RPMI8226 (cell line): Measurements from ENCODE around the gene ICAM3.
A peak's percentile ranks its signal among the peaks of the same experiment; 100 is the strongest.
"Not testable (repeated sequence)": the region's sequence is repeated elsewhere in the genome, so short reads cannot be mapped to it uniquely, and the experiment has no call there.

Experiments
- DNase-seq: peaks from one replicate; pipeline ENCODE4 v3.0.0-alpha.2; 2015

The ICAM3 gene

GRCh38 chr19:10343495-10343894 lies 4.1 kb upstream of the ICAM3 start:
- no peak for DNase-seq

GRCh38 chr19:10339977-10340376 lies 553 bp upstream of the ICAM3 start:
- DNase-seq: no peak

- DNase-seq: no peak
Measured at GRCh38 chr19:10338940-10339339, 484 bp downstream of the ICAM3 start.

GRCh38 chr19:10336725-10337124 lies 2.7 kb downstream of the ICAM3 start:
- DNase-seq: not testable (repeated sequence)

- no peak for DNase-seq
Measured at GRCh38 chr19:10335352-10335985, 4.0 kb downstream of the ICAM3 start.

GRCh38 chr19:10334588-10335351 lies 4.7 kb downstream of the ICAM3 start:
- no peak for DNase-seq

GRCh38 chr19:10333758-10334587 lies 5.5 kb downstream of the ICAM3 start:
- no peak for DNase-seq

- DNase-seq: peak; percentile 98
Measured at GRCh38 chr19:10332965-10333757, 6.3 kb downstream of the ICAM3 start, which contains the start of gene RAVER1. Gene RAVER1, minus strand, starts transcription at chr19:10333529. Its CDS starts 22 bp downstream, at chr19:10333507.

GRCh38 chr19:10332158-10332964 lies 7.1 kb downstream of the ICAM3 start:
- no peak for DNase-seq

GRCh38 chr19:10329555-10329954 lies 9.9 kb downstream of the ICAM3 start:
- no peak for DNase-seq

GRCh38 chr19:10328558-10329429 lies 10.6 kb downstream of the ICAM3 start:
- DNase-seq: no peak

GRCh38 chr19:10327793-10328192 lies 11.6 kb downstream of the ICAM3 start:
- DNase-seq: no peak

GRCh38 chr19:10325732-10326131 lies 13.7 kb downstream of the ICAM3 start:
- no peak for DNase-seq

GRCh38 chr19:10321874-10322835 lies 17.3 kb downstream of the ICAM3 start:
- DNase-seq: no peak

GRCh38 chr19:10321417-10321797 lies 18.0 kb downstream of the ICAM3 start:
- no peak for DNase-seq

- DNase-seq: no peak
Measured at GRCh38 chr19:10320602-10321416, 18.6 kb downstream of the ICAM3 start.

GRCh38 chr19:10318807-10319682 lies 20.4 kb downstream of the ICAM3 start:
- no peak for DNase-seq
